Measurements from ENCODE around the gene KRT85.

The KRT85 gene

DNA sequence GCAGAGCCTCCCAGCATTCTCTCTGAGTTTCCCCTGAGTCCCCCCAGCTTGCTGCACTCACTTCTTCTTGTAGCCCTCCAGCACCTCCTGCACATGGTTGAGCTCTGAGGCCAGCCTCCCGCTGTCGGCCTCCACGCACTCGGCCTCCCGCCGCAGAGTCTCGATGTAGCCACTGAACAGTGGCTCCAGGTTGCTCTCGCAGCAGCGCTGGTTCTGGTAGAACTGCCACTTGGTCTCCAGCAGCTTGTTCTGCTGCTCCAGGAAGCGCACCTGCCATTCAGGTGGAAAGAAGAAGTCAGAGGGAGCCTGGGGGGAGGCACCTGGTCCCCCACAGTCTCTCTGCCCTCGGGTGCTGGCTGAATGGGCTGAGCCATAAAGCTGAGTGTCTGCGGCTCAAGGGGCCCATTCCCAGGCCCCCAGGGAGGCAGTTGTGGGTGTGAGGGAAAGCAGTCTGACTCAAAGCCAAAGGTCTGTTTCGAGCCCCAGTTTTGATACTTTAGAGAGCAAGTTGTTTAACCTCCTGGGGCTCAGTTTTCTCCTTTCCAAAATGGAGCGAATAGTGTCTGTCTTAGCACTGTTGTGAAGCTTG is 2.3 kb downstream of the KRT85 start:
- FAIRE-seq: no peak

DNA sequence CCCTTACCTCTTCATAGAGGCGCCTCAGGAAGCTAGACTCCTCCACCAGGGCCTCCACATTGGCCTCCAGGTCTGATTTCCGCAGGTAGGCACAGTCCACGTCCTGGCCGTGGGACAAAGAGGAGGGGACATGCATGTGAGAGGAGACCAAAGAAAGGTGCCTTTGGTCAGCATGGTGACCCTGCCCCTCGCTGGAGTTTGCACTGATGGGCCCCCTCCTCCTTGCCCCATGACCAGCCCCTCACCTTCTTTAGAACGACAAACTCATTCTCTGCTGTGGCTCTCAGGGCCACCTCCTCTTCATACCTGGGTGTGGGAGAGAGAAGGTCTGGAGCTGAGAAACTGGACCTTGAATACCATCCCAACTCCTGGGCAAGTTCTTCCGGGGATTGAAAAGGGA is 3.2 kb downstream of the KRT85 start:
- FAIRE-seq: no peak

DNA sequence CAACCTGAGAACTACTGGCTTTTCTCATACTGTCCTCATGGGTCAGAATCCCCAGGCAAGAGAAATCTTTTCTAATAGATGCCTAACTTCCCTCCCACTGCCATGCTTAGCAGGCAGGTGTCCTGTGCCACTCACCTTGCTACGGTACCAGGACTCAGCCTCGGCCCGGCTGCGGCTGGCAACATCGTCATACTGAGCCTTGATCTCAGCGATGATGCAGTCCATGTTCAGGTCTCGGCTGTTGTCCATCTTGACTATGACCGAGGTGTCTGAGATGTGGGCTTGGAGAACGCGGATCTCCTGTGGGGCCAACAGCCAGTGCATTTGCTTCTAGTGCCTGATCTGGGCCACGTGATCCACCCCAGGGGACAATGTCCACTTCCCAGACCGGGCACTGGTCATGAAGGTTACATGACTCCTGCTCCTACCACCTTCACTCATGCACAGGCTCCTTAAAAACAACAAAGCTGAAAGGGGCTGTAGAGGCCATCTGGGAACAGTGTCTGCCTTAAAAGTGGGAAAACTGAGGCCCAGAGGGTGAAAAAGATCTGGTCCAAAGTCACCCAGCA is 4.1 kb downstream of the KRT85 start:
- FAIRE-seq: no peak

DNA sequence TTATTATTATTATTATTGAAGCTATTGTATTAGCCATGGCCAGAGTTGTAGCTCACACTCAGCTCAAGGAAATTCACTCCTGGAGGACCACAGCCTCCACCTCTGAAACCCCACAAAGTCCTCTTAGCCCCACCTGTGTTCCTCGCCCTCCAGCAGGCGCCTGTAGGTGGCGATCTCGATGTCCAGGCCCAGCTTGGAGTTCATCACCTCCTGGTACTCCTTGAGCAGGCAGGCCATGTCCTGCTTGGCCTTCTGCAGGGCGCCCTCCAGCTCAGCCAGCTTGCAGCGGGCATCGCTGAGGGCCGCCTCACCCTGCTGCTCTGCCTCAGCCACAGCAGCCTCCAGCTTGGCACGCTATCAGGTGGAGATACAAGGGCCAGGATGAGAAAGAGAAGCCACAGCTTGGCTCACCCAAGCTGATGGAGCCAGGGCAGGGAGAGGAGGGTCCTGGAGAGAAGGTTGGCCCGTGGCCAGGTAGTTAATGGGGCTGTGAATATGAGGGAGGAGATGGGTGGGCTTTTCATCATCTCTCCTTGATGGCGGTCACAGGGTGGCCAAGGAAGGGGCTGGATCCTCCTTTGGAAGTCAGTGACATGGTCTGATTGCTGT is 5.1 kb downstream of the KRT85 start:
- FAIRE-seq: no peak

DNA sequence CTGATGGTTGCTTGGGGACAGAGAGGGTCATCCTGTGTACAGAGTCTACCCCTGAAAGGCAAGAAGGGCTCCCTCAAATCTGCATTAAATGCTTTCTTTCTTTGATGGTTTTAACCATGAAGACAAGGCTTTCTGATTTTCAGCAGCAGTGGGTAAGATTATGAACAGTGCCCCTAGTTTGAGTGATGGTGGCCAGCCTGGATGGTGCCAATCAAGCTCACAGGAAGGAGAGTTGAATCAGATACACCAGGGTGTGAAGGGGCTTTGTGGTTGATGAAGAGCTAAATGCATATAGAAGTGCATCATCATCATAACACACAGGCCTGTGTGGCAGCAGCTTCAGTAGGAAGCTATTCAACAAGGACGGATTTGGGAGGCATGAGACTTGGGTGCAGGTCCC is 5.7 kb downstream of the KRT85 start:
- FAIRE-seq: no peak

DNA sequence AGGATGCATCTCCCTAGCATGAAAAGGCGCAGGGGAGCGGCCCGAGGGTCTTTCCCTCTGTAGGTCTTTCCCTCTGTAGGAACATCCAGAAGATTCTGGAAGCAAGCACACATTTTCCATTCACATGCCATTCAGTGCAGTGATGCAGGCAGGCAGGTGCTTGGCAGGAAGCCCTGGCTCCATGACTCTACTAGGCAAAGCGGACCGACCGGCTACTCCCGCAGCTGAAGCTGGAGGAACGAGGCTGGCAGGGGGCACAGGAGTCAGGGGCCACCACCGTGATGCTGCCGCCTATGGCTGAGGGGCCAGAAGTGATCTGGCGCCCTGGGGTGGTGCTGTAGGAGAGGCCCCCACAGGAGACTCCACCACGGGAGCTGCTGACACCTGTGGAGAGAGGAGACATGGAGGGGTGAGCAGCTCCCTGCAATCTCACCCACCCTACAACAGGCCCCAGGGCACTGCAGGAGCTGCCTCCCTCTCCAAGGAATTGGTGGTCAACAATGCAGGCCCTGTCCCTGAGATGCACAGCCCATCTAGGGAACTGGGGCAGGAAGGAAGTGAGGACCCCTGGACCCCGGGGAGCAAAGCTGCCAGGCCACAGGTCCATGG is 6.5 kb downstream of the KRT85 start:
- no peak for FAIRE-seq

DNA sequence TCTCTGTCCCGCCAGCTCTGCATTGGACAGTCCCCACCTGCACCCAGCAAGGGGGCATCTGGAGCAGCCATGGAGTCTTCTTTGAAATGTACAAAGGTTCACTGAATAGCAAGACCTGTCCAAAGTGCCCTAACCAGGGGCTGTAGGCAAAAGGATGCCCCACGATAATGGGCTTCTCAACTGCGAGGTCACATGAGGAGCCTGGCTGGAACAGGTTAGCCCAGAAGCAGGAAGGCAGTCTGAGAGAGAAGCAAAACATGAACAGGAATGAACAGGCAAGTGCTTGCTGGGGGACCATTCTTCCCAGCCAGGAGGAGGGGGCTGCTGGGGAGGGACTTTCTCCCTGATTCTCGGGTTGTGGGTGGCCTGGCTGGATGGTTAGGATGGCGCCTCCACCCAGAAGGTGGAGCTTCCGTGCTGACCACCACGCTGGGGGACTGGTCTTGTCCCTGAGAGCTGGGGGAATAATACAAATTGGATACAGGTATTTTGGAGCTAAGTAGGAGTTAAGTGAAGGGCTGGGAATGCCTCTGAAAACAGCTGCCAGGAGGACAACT is 7.1 kb downstream of the KRT85 start:
- no peak for FAIRE-seq

DNA sequence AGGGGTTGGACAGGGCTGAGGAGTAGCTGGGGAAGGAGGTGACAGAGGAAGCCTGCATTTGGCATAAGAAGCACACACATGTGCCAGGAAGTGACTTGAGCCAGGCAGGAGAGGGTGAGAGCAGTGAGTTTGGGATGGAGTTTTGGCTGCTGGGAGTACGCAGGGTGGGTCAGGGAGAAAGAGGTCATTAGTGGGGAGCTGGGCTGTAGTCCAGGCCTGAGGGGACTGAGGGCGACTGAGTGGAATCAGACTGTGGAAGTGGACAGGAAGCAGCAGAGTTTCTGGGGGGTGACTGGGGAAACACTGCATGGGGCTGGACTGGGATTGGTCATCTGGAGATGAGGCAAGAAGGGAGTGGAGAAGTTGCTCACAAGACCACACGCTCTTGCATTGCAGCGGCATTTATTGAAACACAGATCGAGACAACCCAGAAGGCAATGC is 7.6 kb downstream of the KRT85 start:
- FAIRE-seq: no peak

DNA sequence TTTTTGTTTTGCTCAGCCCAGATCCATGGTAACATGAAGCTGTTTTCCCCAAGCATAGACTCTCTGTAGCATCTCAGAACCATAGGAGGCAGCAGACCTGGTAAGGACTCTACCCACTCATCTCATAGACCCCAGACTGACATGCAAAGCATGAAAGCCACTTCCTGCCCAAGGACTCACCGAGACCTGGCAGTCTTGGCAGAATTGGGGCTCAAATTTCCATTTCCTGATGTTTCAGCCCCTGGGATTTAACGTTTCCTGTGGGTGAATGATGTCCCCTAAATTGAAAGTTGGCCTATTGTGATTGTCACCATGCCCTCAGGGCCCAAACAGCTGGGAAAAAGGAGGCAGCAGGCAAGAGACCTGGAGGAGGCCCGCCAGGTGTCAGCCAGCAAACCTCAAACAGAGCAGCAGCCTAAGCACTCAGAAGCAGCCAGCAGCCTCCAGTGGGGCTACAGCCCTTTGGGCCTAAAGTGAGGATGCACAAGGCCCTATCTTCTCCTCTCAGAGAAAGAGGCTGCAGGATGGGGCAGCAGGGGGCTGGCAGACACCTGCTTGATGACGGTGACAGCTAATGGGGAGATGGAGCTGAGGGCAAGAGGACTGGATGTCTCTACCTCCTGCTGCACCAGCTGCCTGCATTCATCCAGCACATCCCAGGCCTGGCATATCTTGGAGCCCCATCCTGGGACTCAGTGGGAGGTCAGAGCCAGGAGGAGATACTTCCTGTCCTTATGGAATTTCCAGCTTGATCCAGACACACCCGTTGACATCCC is 8.5 kb downstream of the KRT85 start:
- no peak for FAIRE-seq

DNA sequence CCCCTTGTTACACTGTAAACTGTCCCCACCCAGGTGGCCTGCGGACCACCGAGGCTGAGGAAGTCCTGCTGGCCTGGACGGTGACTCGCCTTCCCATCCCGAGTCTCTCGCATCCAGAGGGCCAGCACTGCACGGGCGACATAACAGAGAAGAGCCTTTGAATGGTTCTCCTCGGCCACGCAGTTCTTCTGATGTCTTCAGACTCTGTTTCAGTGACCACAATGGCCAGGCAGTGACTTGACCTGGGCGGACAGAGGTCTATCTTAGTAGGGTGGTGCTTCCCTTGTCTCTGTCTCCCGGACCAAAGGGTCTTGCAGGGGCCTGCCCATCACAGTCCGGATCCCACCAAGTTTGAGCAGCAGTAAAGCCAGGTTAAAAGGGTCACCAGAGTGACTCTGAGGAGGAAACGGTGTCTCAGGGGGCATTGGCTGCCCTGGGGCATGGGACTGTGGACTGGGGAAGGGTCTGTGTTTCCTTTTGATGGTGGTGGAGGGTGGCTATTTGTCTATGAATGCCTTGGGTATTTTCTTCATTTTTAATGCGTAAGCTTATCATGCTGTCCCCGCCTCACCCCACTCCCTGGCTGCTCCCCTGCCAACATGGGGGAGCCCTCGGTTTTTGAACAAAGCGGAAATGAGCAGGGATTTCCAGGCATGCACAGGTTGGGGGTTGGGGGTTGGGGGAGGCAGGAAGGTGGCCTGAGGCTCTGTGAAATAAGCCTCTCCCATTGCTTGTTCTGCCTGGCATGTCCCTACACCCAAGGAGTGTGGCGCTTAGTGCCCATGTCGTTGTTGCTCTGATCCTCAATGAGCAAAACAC is 10.3 kb downstream of the KRT85 start:
- no peak for FAIRE-seq

DNA sequence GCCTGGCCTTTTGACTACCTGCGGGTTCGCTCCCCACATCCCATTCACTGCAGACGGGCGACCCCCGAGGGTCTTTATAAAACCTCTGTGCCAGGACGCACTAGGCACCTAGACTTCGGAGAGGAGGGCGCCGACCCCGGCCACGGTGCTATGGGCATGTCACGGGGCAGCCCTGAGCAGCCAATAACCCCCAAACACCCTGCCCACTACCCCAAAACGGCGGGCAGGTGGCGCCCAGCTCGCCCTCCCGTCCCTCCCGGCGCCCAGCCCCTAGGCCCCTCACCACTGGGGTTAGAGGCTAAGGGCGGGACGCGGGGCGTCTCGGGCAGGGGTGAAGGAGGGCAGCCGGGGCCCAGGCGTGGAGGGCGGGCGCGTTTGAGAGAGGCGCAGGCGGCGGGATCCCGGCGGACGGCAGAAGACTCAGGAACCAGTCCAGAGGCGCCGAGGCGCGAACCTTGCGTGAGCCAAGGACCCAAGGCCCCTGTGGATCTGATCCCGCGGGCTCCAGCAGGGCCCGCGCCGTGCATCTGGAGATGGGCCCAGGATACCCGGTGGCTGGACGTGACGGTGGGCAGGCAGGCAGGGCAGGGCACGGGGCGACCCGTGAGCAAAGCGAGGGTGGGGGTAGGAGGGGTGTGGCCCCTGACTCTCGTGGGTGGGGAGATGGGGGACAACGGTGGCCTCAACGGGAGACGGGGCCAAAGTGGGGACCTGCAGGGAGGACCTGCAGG is 11.1 kb downstream of the KRT85 start:
- FAIRE-seq: no peak

DNA sequence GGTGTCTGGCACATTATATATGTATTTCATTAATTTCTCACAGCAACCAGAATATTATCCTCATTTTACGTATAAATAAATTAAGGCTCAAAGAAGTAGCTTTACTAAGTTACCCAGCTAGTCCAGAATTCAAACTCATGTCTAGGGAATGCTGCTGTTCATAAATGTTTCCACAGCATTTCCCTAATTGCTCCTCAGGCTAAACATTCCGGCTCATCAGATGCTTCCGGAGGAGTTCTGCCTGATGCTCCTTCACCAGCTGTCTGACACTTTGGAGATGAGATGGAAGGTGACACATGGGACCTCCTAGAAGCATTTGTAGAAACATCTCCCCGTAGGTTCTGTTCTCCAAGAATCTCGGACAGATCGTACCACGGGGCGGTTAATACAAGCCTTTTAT is 12.1 kb downstream of the KRT85 start:
- no peak for FAIRE-seq

DNA sequence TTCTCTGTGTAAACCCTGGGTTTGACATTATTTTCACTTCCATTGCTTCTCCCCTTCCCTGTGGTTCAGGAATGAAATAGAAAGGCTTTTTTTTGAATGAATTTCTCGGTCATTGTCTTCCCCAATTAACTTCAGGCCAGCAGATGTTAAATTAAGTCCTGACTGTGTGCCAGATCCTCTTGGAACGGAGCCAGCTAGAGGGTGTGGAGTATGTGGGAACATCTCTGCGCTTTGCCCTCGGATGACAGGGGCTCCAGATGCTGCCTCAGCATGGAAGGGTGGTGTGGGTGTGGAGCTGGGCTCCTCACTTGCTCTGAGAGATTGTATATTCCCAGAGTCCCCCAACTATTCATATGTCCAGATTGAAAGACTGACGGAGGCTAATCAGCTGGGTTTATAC is 13.1 kb downstream of the KRT85 start:
- no peak for FAIRE-seq

DNA sequence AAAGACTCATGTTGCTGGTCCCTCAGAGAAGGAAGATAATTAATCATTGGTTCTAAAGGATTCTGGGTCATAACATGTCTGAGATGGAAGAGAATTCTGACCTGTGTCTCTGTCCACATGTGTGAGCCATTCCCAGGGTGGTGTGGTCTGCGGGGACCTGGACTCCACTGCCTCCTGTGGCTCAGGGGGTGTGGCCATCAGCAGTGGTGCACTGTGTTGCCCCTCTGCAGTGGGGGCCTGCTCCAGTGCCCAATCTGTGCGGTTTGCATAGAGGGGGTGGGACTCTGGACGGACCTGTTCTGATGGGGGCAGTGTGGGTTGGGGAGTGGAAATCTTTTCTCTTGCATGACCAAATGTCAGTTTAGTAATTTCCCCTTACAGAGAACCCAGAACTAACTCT is 13.5 kb downstream of the KRT85 start:
- no peak for FAIRE-seq

DNA sequence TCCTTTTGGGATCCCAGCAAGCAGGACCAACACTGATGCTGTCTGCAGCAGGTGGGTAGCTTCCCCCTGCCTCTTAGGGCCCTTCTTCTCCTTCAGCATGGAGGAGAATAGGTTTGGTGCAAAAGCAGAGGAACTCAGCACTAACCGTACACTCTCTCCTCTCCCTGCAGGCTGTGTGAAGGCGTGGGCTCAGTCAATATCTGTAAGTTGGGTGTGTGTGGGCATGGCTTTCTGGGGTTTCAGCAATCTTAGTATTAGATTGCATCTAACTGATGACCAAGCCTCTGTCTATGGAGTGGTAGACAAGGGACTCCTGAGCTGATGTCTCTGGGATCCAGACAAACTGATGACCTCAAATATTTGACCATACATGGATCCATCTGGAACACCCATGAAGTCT is 14.3 kb downstream of the KRT85 start:
- FAIRE-seq: no peak

DNA sequence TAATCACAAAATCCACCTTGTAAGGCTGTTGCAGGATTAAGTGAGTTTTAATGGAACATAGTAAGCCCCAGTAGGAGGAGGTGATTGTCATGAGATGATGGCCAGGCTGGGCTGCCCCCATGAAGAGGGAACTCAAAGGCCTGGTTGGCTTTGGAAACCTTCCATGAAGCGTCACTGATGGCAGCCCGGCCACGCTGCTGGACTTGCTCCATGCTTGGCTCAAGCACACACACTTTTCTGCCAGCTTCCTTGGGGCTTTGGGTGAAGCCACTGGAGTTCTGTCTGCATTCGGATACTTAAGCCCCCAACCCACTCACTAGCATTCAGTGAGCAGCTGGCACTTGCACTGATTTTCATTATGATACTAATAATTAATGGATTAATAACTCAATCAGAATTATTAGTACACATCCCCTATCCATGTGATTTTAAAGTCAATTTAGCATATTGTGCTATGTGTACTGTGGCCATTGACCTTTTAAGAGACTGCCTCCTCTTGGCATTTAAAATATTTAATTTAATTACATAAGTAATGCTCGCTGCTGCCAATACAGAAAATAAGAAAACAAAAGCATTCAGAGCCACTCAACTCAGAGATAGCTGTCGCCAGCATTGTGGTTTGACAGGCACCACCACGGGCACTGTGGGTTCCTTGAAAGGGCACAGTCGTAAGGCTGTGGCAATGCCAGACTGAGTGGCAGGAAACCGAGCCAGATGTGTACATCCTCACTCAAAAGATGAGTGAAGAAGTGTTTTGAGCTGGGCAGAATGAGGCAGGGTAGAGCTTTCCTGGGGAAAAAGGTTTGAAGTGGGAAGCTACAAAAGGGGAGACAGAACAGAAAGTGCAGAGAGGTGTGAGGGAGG is 15.9 kb downstream of the KRT85 start:
- no peak for FAIRE-seq

DNA sequence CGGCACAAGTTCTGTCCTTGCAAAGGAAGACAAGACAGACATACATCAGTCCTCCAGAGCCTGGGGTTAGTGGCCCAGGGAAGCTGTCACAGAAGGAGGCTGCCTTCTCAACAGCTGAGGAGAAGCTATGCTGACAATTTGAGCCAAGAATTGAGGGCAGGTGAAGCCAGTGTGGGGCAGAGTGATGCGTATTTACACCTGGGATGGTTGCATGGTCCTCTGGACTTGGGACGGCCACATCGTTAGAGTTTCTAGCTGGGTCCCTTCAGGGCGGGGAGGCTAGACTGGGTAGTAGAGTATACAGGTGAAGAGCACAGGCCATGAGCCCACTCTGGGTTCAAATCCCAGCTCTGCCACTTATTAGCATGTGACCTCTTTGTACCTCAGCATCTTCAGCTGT is 16.5 kb downstream of the KRT85 start:
- no peak for FAIRE-seq

DNA sequence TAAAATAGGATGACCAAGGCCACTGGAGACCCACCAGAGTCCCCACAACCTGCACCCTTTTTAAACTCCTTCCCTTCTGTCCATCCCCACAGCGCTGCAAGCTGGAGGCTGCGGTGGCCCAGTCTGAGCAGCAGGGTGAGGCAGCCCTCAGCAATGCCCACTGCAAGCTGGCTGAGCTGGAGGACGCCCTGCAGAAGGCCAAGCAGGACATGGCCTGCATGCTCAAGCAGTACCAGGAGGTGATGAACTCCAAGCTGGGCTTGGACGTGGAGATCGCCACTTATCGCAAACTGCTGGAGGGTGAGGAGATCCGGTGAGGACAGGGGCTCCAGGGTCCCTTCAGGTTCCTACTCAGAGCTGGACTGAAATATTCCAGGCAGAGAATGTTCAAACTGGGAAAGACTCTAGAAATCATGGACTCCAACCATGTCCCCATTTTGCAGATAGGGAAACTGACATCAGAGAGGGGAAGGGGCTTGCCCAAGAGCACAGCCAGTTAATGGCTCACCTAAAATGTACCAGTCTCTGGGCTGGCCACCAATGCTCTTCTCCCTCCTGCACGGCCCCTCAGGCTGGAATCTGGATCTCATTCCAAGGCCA is 17.2 kb downstream of the KRT85 start:
- no peak for FAIRE-seq

DNA sequence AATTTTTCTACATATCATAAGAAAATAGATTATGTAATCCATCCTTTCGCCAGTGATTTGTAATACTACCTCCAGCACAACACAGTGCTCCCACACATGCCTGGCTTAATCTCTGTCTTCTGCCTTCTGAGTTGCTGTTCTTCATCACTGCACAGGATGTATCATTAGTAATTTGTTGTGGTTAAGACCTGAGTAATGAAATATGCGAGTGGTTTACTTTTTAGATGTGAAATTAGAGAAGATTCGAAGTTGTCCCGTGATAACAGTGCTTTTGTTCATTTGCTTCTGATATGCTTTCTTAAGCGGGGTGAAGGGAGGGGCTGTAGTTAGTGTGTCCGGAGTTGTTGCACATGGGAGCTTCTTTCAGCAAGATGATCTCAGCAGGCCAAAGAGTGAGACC is 18.1 kb downstream of the KRT85 start:
- FAIRE-seq: no peak
